Adrenal gland (tissue), 12 donors: ENCODE data around the gene CROT. TPM values are rescaled to one million over a fixed set of nuclear protein-coding genes. Genes with fewer than 3 reads are reported as not detected.

Experiments
- DNase-seq, 7 donors: peaks; one replicate each; pipeline ENCODE4 v3.0.0-alpha.2; 2019 to 2020
- H3K27ac ChIP-seq, 5 donors: fragments of 200-600 bp; sonication (generic) in 4 of 5; 1 replicate in 3 of 5; 2 replicates in 2 of 5; pipeline versions ENCODE4 v1.5.1 to v1.8.0; 2016 to 2020; ENCODE audit warnings: mild to moderate bottlenecking in 1 of 5
- H3K27me3 ChIP-seq: fragments of 200-600 bp; 2 replicates; pipeline ENCODE4 v1.8.0; 2021
- H3K36me3 ChIP-seq, 2 donors: fragments of 200-600 bp; replicated peaks in 1 of 2; 1 replicate in 1 of 2; 2 replicates in 1 of 2; pipeline versions ENCODE4 v1.5.1 to v1.8.0; 2018 to 2022
- H3K4me1 ChIP-seq, 2 donors: fragments of 200-600 bp; replicated peaks in 1 of 2; 1 replicate in 1 of 2; 2 replicates in 1 of 2; pipeline versions ENCODE4 v1.5.1 to v1.8.0; 2018 to 2021
- H3K4me3 ChIP-seq, 4 donors: fragments of 200-600 bp; sonication (generic) in 3 of 4; one replicate each; pipeline ENCODE4 v1.5.1; 2016 to 2018
- H3K9me3 ChIP-seq, 3 donors: fragments of 200-600 bp; sonication (generic) in 1 of 3; replicated peaks in 1 of 3; 1 replicate in 2 of 3; 2 replicates in 1 of 3; pipeline versions ENCODE4 v1.5.1 to v1.8.0; 2016 to 2021
- CTCF ChIP-seq, 6 experiments: fragments of 450-650 bp in 4 of 6; fragments of 200-600 bp in 2 of 6; sonication (generic) in 1 of 6; IDR thresholded peaks; 1 replicate in 5 of 6; 2 replicates in 1 of 6; pipeline versions ENCODE4 v1.5.1 to v1.8.0; 2016 to 2021; ENCODE audit warnings: antibody characterized with exemption in 6 of 6, mild to moderate bottlenecking in 2 of 6, moderate library complexity in 1 of 6
- POLR2A ChIP-seq, 2 donors: fragments of 450-650 bp; IDR thresholded peaks; one replicate each; pipeline ENCODE4 v1.6.1; 2017; ENCODE audit warnings: antibody characterized with exemption in 2 of 2, mild to moderate bottlenecking in 2 of 2, moderate library complexity in 1 of 2
- WGBS, 4 donors: extraction: QIAGEN DNeasy Blood & Tissue Kit in 2 of 4; methylation state at CpG; one replicate each; pipeline versions ENCODE4 v1.1.5 to v1.1.7; 2013 to 2017; 5-methylcytosine and 5-hydroxymethylcytosine counted together
- intact Hi-C, 2 donors: fragments of 100-400 bp; cut with DNase I; formaldehyde crosslinking; loops; one replicate each; pipeline versions ENCODE4 v1.14.1 to v1.15.0; 2022 to 2023
- polyA plus RNA-seq, 3 donors: library from polyadenylated mRNA; stranded (reverse); fragments of 200-250 nt in 2 of 3; fragments of 350-450 nt in 1 of 3; fragmentation: Illumina TruSeq in 1 of 3; extraction: RNeasy Lipid Tissue Mini Kit (QIAGEN cat#74804) in 1 of 3; gene quantifications; one replicate each; pipeline ENCODE4 v1.2.3, GENCODE V29; 2013 to 2014
- total RNA-seq, 9 donors: library from RNA; depleted of rRNA in 4 of 9; stranded (reverse); fragments of >200 nt in 4 of 9; fragments of 120-200 nt in 1 of 9; fragmentation: NEBNext Ultra II Directional in 1 of 9; extraction: Animal tissue kit (Norgen Biotek cat#: 25700) in 1 of 9; gene quantifications; one replicate each; pipeline versions ENCODE4 v1.1.0 to v1.2.4, GENCODE V29; 2013 to 2023
- donor health status: healthy with polysubstance abuse.
- donor health status: Bipolar disorder and iron deficiency.
- donor health status: DM: yes; HTN: yes; CAD: no.
- donor health status: DM: no; HTN: no; CAD: no.
- donor health status: DM: no; HTN: no; CAD: no.
- donor health status: DM: yes; HTN: yes; CAD: no.

Gene CROT
- total and polyA plus RNA-seq, 12 donors, result 7.7 to 24.1 (median 15.0) TPM

- Histone ChIP-seq H3K4me1 (no peaks in the 10 kb centered on the region), H3K27ac (no peak overlapping the region), H3K4me3 (no peak overlapping the region), H3K9me3 (no peaks in the 10 kb centered on the region), H3K27me3 (no peaks in the 10 kb centered on the region), H3K36me3 (no peaks in the 10 kb centered on the region)
- no peak for DNase-seq
- 89 to 95% (median 93%) methylated on average over 2 of the region's 2 CpGs for WGBS, 4 donors
- intact Hi-C loops, result no loop called here
- TF ChIP-seq CTCF (IDR thresholded peaks at IDR 0.05) (no peak), POLR2A (IDR thresholded peaks at IDR 0.05) (no peak)
These were observed 87.1 kb downstream of the CROT start for GRCh38 chr7:87432536-87432935.

- no peak for TF ChIP-seq POLR2A (IDR thresholded peaks at IDR 0.05)
- no peak for TF ChIP-seq CTCF (IDR thresholded peaks at IDR 0.05)
- no peak overlapping the region for H3K4me3 ChIP-seq
- H3K27me3 ChIP-seq, result no peaks in the 10 kb centered on the region
- no peaks in the 10 kb centered on the region for H3K4me1 ChIP-seq
- no peaks in the 10 kb centered on the region for H3K36me3 ChIP-seq
- H3K27ac ChIP-seq, result no peak overlapping the region
- no peak for DNase-seq
- intact Hi-C loops, result no loop called here
- H3K9me3 ChIP-seq, result no peaks in the 10 kb centered on the region
These were observed 90.1 kb downstream of the CROT start for GRCh38 chr7:87435546-87435945.

- Histone ChIP-seq H3K27me3 (no peaks in the 10 kb centered on the region), H3K4me1 (no peaks in the 10 kb centered on the region), H3K9me3 (no peaks in the 10 kb centered on the region), H3K27ac (no peak overlapping the region), H3K4me3 (no peak overlapping the region), H3K36me3 (no peaks in the 10 kb centered on the region)
- WGBS, 4 donors, result 61 to 76% (median 72%) methylated on average over 4 of the region's 4 CpGs
- no peak for TF ChIP-seq POLR2A (IDR thresholded peaks at IDR 0.05)
- intact Hi-C loops, result no loop called here
- peak in 1 of 7 donors; percentile 26 for DNase-seq
These were observed 100.4 kb downstream of the CROT start for GRCh38 chr7:87445897-87446296.

GRCh38 chr7:87447116-87447635 lies 101.7 kb downstream of the CROT start:
- H3K27ac ChIP-seq, result no peak overlapping the region
- H3K36me3 ChIP-seq, result no peaks in the 10 kb centered on the region
- H3K4me3 ChIP-seq, result no peak overlapping the region
- WGBS, 4 donors, result 83 to 94% (median 91%) methylated on average over 4 of the region's 4 CpGs
- no peaks in the 10 kb centered on the region for H3K9me3 ChIP-seq
- no peak for DNase-seq
- intact Hi-C loops, result no loop called here
- TF ChIP-seq CTCF (IDR thresholded peaks at IDR 0.05) (no peak), POLR2A (IDR thresholded peaks at IDR 0.05) (no peak)
- no peaks in the 10 kb centered on the region for H3K27me3 ChIP-seq
- no peaks in the 10 kb centered on the region for H3K4me1 ChIP-seq

GRCh38 chr7:87448388-87448787 lies 102.9 kb downstream of the CROT start:
- no peaks in the 10 kb centered on the region for H3K27me3 ChIP-seq
- no peak for DNase-seq
- 73 to 83% (median 79%) methylated on average over 7 of the region's 7 CpGs for WGBS, 4 donors
- intact Hi-C loops, result no loop called here
- no peaks in the 10 kb centered on the region for H3K4me1 ChIP-seq
- no peaks in the 10 kb centered on the region for H3K36me3 ChIP-seq
- no peak overlapping the region for H3K4me3 ChIP-seq
- no peaks in the 10 kb centered on the region for H3K9me3 ChIP-seq
- no peak for TF ChIP-seq CTCF (IDR thresholded peaks at IDR 0.05)
- no peak for TF ChIP-seq POLR2A (IDR thresholded peaks at IDR 0.05)
- H3K27ac ChIP-seq, result no peak overlapping the region
